Astrocyte of the cerebellum (primary cell): ENCODE results near the gene ZDHHC1.

Experiments used
- DNase-seq: peaks from one replicate; pipeline ENCODE4 v3.0.0-alpha.2; 2011; ENCODE audit warnings: low read depth
- H3K4me3 ChIP-seq: 2 replicates; pipeline ENCODE4 v1.5.1; 2011; ENCODE audit warnings: mild to moderate bottlenecking, low read depth, low read length, moderate library complexity
- in situ Hi-C: cut with HindIII; loops from 2 replicates; pipeline ENCODE4 v1.10.0; 2017; ENCODE audit warnings: low sequenced_read_pairs
- TF ChIP-seq, protein P1 (sequence below): IDR thresholded peaks from 2 replicates; pipeline ENCODE4 v1.5.1; 2012; ENCODE audit warnings: low read length, low read depth, moderate library complexity, mild to moderate bottlenecking; ENCODE audit errors: missing control alignments

ZDHHC1 gene, protein sequence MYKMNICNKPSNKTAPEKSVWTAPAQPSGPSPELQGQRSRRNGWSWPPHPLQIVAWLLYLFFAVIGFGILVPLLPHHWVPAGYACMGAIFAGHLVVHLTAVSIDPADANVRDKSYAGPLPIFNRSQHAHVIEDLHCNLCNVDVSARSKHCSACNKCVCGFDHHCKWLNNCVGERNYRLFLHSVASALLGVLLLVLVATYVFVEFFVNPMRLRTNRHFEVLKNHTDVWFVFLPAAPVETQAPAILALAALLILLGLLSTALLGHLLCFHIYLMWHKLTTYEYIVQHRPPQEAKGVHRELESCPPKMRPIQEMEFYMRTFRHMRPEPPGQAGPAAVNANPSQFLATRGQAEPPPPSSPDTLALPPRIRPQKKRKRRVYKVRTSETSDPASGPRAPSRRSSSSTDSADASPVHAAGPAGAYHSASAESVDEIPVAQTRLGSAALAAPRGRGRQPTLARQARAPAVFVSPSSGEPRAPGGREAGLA

DNA sequence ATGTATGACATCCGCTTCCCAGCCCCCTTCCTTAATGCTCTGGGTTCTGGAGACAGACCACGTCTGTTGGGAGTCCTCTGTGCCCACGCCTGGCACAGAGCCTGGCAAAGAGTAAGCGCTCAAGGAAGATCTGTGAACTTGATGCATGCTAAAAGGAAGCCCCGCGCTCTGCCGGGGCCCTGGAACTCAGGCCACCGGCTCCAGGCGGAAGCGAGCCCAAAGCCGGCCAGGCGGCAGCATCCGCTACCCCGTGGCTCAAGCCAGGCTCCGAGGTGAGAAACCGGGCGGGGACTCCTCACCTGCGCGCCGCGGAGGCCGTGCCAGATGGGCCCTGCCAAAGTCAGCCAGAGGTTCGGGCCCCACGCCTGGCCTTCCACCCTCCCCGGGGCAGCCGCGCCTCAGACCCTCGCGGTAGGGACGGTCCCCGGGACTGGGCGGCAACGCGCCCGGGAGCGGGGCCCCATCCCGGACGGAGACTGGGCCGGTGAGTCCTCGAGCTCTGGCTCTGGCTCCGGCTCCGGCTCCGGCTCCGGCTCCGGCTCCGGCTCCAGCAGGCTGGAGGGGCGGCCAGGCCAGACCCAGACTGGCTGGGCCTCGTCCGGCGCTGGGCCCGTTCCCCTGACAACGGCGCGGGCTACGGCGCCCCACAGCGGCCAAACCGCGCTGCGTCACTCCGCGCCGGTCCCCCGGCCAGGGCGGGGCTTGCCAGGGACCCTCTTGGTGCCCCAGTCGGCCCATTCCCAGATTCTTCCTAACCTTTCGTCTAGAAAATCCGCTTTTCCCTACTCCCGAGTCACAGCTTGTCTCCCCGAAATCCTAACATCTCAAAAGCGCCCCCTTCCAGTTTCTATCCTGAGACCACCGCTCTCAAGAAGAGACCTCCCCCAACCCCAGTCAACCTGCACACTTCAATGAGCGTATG, at the start of gene ZDHHC1:
ZDHHC1 (minus strand) TSS at position 606 of the 922 bp plus-strand sequence. CDS start 8,702 bp downstream, outside the sequence.
- DNase-seq, result no peak
- peak within 1 kb of the TSS; percentile 58 for H3K4me3 ChIP-seq
- TF ChIP-seq, protein P1, sequence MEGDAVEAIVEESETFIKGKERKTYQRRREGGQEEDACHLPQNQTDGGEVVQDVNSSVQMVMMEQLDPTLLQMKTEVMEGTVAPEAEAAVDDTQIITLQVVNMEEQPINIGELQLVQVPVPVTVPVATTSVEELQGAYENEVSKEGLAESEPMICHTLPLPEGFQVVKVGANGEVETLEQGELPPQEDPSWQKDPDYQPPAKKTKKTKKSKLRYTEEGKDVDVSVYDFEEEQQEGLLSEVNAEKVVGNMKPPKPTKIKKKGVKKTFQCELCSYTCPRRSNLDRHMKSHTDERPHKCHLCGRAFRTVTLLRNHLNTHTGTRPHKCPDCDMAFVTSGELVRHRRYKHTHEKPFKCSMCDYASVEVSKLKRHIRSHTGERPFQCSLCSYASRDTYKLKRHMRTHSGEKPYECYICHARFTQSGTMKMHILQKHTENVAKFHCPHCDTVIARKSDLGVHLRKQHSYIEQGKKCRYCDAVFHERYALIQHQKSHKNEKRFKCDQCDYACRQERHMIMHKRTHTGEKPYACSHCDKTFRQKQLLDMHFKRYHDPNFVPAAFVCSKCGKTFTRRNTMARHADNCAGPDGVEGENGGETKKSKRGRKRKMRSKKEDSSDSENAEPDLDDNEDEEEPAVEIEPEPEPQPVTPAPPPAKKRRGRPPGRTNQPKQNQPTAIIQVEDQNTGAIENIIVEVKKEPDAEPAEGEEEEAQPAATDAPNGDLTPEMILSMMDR, result peak; percentile 31
- in situ Hi-C loops, result no loop called here

DNA sequence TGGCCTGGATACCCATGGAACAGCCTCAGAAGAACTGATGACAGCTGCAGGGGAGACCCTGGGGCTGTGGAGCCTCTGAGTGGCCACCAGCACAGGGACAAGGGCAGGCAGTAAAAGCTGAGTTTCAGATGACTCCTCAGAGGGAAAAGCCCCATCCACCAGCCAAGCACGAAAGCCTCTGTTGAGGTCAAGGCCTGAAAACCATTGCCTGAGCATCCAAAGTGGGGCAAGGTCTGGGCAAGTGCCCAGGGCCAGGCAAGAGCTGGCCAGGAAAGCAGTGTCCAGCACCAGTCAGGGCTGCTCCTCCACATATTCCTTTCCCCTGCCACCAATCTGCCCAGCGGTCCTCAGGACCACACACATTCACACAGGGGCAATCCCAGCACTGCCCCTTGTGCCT, 48.3 kb upstream of the ZDHHC1 start:
- TF ChIP-seq, protein P1, result no peak
- in situ Hi-C loops, result no loop called here
- no peak overlapping the region for H3K4me3 ChIP-seq
- no peak for DNase-seq

DNA sequence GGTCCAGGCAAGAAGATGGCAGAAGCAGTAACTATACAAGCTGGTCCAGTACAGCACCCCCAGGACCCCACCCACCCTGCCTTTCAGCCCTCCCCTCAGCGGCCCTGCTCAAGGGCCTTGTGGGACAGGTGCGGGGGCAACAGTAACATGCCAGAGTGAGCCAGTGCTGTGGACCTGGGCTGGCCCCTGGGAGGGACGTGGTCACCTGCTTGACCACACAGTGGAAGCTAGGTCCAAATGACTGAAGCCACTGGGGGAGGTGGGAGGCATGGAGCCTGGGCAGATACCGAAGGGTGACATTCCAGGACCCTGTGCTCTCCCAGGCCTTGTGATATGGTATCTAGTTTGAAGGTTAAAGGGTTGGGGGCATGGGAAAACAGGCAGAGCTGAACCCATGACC, 47.4 kb upstream of the ZDHHC1 start:
- no peak for DNase-seq
- TF ChIP-seq, protein P1, result no peak
- no peak overlapping the region for H3K4me3 ChIP-seq
- in situ Hi-C loops, result no loop called here

DNA sequence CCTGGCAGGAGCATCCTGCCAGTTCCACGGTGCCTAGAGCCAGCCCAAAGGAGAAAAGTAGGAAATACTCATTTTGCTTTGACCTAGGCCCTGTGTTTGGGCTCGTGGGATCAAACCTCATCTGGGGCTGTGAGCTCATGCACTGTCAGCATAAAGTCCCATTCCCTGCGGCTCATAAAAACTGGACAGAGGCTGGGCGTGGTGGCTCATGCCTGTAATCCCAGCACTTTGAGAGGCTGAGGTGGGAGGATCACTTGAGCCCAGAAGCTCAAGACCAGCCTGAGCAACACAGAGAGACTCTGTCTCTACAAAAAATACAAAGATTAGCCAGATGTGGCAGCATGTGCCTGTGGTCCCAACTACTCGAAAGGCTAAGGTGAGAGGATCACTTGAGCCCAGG, 46.8 kb upstream of the ZDHHC1 start:
- TF ChIP-seq, protein P1, result no peak
- no peak overlapping the region for H3K4me3 ChIP-seq
- DNase-seq, result no peak
- in situ Hi-C loops, result no loop called here

DNA sequence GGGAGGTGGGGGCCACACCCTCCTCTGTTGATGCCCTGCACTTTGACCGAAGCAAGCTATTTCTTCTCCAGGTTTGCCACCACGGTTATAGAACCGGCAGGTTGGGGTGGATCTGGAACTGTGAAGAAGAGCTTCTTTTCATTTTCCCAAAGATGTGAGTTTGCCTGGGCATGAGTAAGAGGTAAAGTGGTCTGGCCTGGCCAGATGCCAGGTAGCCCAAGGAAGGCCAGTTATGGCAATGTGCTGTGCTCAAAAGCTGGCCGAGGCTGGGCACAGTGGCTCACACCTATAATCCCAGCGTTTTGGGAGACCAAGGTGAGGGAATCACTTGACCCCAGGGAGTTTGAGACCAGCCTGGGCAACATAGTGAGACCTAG, 46.0 kb upstream of the ZDHHC1 start:
- in situ Hi-C loops, result no loop called here

More for the DNA sequence above, 46.0 kb upstream of the ZDHHC1 start:
- H3K4me3 ChIP-seq, result no peak overlapping the region
- TF ChIP-seq, protein P1, result no peak
- DNase-seq, result no peak
